HG03139 (cell line): ENCODE measurements around the gene MEGF11.

ENCODE experiments used
- ATAC-seq: cut with Tn5 transposase; IDR thresholded peaks from one replicate; pipeline ENCODE4 v1.9.1; 2021; ENCODE audit not compliant: unreplicated experiment

Gene MEGF11

GRCh38 chr15:66147440-66147839, 106.1 kb downstream of the MEGF11 start:
- ATAC-seq: no peak

GRCh38 chr15:66145726-66146182, 107.8 kb downstream of the MEGF11 start:
- ATAC-seq: no peak

GRCh38 chr15:66144978-66145725, 108.4 kb downstream of the MEGF11 start:
- ATAC-seq: no peak

- ATAC-seq: no peak
Measured at GRCh38 chr15:66142285-66142684, 111.3 kb downstream of the MEGF11 start.

GRCh38 chr15:66139591-66140207, 113.9 kb downstream of the MEGF11 start:
- ATAC-seq: no peak

GRCh38 chr15:66138892-66139590, 114.5 kb downstream of the MEGF11 start:
- ATAC-seq: no peak

- no peak for ATAC-seq
Measured at GRCh38 chr15:66138096-66138783, 115.3 kb downstream of the MEGF11 start.

- ATAC-seq: no peak
Measured at GRCh38 chr15:66136948-66137347, 116.6 kb downstream of the MEGF11 start.

- no peak for ATAC-seq
Measured at GRCh38 chr15:66135664-66136063, 117.9 kb downstream of the MEGF11 start.

- ATAC-seq: no peak
Measured at GRCh38 chr15:66134284-66134683, 119.3 kb downstream of the MEGF11 start.

- ATAC-seq: no peak
Measured at GRCh38 chr15:66133247-66133885, 120.2 kb downstream of the MEGF11 start.

GRCh38 chr15:66132251-66132816, 121.2 kb downstream of the MEGF11 start:
- ATAC-seq: no peak

GRCh38 chr15:66131831-66132230, 121.7 kb downstream of the MEGF11 start:
- ATAC-seq: no peak

- no peak for ATAC-seq
Measured at GRCh38 chr15:66131200-66131599, 122.3 kb downstream of the MEGF11 start.

- no peak for ATAC-seq
Measured at GRCh38 chr15:66130496-66131034, 123.0 kb downstream of the MEGF11 start.

- no peak for ATAC-seq
Measured at GRCh38 chr15:66129586-66129985, 124.0 kb downstream of the MEGF11 start.

- ATAC-seq: no peak
Measured at GRCh38 chr15:66128116-66128680, 125.4 kb downstream of the MEGF11 start.

- ATAC-seq: no peak
Measured at GRCh38 chr15:66126456-66126855, 127.1 kb downstream of the MEGF11 start.

GRCh38 chr15:66126031-66126441, 127.5 kb downstream of the MEGF11 start:
- no peak for ATAC-seq

- ATAC-seq: no peak
Measured at GRCh38 chr15:66124651-66125050, 128.9 kb downstream of the MEGF11 start.
